MM.1S (cell line): ENCODE data around the gene GEMIN2.

Source experiments
- EZH2 ChIP-seq: fragments of 300-600 bp; sonication (generic); optimal IDR thresholded peaks from 2 replicates; pipeline ENCODE3; 2017; ENCODE audit warnings: low read depth, mild to moderate bottlenecking, antibody characterized with exemption, low read length, mixed read lengths
- EZH2phosphoT487 ChIP-seq: fragments of 300-600 bp; sonication (generic); IDR thresholded peaks from 2 replicates; pipeline ENCODE4 v1.6.1; 2018; ENCODE audit warnings: antibody characterized with exemption, low read length
- TF ChIP-seq, protein P1 (sequence below): fragments of 300-600 bp; sonication (generic); IDR thresholded peaks from 2 replicates; pipeline ENCODE4 v1.5.1; 2016; ENCODE audit warnings: antibody characterized with exemption, low read length, mixed read lengths

DNA sequence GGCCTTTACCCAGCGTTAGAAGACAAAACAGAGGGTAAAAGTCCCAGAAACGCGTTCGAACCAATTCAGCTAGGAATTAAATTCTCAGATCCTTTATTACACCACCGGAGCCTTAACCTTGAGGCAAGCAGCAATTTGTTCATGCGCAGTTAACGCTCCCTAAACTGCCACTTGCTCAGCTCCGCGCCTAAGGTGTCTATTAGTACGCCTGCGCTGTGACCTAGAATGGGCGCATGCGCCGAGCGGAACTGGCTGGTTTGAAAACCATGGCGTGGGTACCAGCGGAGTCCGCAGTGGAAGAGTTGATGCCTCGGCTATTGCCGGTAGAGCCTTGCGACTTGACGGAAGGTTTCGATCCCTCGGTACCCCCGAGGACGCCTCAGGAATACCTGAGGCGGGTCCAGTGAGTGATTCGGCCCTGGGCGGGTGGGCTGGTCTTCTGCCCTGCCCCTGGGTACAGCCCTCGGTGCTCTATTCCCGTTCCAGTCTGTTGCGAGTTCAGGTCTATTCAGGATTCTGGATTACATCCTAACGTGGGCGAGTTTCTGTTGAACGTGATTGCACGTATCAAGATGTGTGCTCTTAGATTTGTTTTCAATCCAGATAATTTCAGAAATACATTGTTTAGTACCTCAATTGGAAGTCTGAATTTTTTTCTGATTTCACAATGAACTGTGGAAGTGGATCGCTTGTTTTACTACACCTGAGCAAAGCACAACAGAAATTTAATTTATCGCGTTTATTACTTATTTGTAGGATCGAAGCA lies at the start of gene GEMIN2:
- TF ChIP-seq EZH2phosphoT487, result no peak
- TF ChIP-seq, protein P1, sequence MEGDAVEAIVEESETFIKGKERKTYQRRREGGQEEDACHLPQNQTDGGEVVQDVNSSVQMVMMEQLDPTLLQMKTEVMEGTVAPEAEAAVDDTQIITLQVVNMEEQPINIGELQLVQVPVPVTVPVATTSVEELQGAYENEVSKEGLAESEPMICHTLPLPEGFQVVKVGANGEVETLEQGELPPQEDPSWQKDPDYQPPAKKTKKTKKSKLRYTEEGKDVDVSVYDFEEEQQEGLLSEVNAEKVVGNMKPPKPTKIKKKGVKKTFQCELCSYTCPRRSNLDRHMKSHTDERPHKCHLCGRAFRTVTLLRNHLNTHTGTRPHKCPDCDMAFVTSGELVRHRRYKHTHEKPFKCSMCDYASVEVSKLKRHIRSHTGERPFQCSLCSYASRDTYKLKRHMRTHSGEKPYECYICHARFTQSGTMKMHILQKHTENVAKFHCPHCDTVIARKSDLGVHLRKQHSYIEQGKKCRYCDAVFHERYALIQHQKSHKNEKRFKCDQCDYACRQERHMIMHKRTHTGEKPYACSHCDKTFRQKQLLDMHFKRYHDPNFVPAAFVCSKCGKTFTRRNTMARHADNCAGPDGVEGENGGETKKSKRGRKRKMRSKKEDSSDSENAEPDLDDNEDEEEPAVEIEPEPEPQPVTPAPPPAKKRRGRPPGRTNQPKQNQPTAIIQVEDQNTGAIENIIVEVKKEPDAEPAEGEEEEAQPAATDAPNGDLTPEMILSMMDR, result no peak
- no peak for TF ChIP-seq EZH2
